Neural cell (in vitro differentiated cells): ENCODE results near the gene MAN2B2.

Experiments used
- EP300 ChIP-seq: fragments of 450-650 bp; conservative IDR thresholded peaks from 2 replicates; pipeline ENCODE4 v1.6.1; 2014; ENCODE audit warnings: antibody characterized with exemption, mild to moderate bottlenecking, moderate library complexity; ENCODE audit not compliant: poor library complexity, severe bottlenecking
- EZH2 ChIP-seq: fragments of 200-600, 300-800 bp; shearing (Covaris generic), sonication (generic); IDR thresholded peaks from 2 replicates; pipeline ENCODE4 v1.6.1; 2014; ENCODE audit warnings: antibody characterized with exemption, low read length, borderline replicate concordance, mild to moderate bottlenecking; ENCODE audit not compliant: insufficient read depth, poor library complexity, severe bottlenecking
- MXI1 ChIP-seq: fragments of 450-650 bp; conservative IDR thresholded peaks from 2 replicates; pipeline ENCODE4 v1.6.1; 2014; ENCODE audit warnings: antibody characterized with exemption, mild to moderate bottlenecking; ENCODE audit not compliant: poor library complexity, severe bottlenecking
- POLR2AphosphoS5 ChIP-seq: IDR thresholded peaks from 2 replicates; pipeline ENCODE4 v1.6.1; 2012
- RAD21 ChIP-seq: fragments of 450-650 bp; conservative IDR thresholded peaks from 2 replicates; pipeline ENCODE4 v1.6.1; 2014; ENCODE audit warnings: antibody characterized with exemption, mild to moderate bottlenecking, moderate library complexity
- REST ChIP-seq: IDR thresholded peaks from 2 replicates; pipeline ENCODE4 v1.6.1; 2012; ENCODE audit warnings: borderline replicate concordance
- SMC3 ChIP-seq: fragments of 450-650 bp; conservative IDR thresholded peaks from 2 replicates; pipeline ENCODE4 v1.6.1; 2014; ENCODE audit warnings: antibody characterized with exemption, mild to moderate bottlenecking, moderate library complexity; ENCODE audit not compliant: poor library complexity
- TF ChIP-seq, protein P1 (sequence below): fragments of 450-650 bp; IDR thresholded peaks from 2 replicates; pipeline ENCODE4 v1.5.1; 2014; ENCODE audit warnings: antibody characterized with exemption, mild to moderate bottlenecking, moderate library complexity; ENCODE audit not compliant: poor library complexity, severe bottlenecking

DNA sequence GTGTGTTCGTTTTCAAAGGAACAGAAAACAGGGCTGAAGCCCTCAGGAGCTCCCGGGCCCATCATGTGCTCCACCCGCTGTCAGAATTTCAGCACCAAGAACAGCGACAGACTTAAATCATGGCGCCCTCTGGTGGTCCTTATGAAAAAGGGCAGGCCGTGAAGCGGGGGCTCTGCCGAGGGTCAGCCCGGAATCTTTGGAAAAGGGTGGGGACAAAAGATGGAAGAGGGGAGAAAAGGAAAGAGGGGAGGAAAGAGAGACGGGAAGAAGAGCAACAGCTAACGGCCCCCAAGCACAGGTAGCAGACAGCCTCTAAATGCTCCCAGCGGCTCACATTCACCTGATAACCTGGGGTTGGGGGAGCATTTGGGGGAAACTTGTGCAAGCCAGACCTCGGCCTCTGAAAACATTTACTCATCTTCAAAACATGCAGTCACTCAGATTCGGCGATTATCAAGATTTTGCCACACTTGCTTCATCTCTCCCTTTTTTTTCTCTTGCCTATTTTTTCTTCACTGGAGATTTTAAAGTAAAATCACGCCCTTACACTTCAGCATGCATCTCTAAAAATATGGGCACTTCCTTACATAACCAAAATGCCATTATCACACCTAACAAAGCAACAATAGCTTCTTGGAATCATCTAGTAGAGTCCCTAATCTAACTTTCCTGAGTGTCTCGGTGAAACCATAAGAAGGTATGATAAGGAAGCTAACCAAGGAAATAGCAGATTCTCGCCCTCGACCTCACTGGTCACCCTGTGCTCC is 28.1 kb upstream of the MAN2B2 start:
- TF ChIP-seq, protein P1, sequence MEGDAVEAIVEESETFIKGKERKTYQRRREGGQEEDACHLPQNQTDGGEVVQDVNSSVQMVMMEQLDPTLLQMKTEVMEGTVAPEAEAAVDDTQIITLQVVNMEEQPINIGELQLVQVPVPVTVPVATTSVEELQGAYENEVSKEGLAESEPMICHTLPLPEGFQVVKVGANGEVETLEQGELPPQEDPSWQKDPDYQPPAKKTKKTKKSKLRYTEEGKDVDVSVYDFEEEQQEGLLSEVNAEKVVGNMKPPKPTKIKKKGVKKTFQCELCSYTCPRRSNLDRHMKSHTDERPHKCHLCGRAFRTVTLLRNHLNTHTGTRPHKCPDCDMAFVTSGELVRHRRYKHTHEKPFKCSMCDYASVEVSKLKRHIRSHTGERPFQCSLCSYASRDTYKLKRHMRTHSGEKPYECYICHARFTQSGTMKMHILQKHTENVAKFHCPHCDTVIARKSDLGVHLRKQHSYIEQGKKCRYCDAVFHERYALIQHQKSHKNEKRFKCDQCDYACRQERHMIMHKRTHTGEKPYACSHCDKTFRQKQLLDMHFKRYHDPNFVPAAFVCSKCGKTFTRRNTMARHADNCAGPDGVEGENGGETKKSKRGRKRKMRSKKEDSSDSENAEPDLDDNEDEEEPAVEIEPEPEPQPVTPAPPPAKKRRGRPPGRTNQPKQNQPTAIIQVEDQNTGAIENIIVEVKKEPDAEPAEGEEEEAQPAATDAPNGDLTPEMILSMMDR: peak; percentile 98
- TF ChIP-seq MXI1: no peak
- no peak for TF ChIP-seq EZH2
- TF ChIP-seq EP300: no peak
- TF ChIP-seq RAD21: peak; percentile 98
- no peak for TF ChIP-seq POLR2AphosphoS5
- peak; percentile 92 for TF ChIP-seq REST
- peak; percentile 99 for TF ChIP-seq SMC3
